Loucy (cell line): ENCODE measurements around the gene RITA1.

ENCODE experiments used
- EZH2phosphoT487 ChIP-seq: fragments of 200-600 bp; IDR thresholded peaks from 2 replicates; pipeline ENCODE4 v1.6.1; 2018; ENCODE audit warnings: antibody characterized with exemption, mild to moderate bottlenecking, moderate library complexity, borderline replicate concordance
- TF ChIP-seq, protein P1 (sequence below): fragments of 200-600 bp; sonication (generic); conservative IDR thresholded peaks from 2 replicates; pipeline ENCODE4 v1.5.1; 2014; ENCODE audit warnings: mild to moderate bottlenecking, antibody characterized with exemption, low read length

DNA sequence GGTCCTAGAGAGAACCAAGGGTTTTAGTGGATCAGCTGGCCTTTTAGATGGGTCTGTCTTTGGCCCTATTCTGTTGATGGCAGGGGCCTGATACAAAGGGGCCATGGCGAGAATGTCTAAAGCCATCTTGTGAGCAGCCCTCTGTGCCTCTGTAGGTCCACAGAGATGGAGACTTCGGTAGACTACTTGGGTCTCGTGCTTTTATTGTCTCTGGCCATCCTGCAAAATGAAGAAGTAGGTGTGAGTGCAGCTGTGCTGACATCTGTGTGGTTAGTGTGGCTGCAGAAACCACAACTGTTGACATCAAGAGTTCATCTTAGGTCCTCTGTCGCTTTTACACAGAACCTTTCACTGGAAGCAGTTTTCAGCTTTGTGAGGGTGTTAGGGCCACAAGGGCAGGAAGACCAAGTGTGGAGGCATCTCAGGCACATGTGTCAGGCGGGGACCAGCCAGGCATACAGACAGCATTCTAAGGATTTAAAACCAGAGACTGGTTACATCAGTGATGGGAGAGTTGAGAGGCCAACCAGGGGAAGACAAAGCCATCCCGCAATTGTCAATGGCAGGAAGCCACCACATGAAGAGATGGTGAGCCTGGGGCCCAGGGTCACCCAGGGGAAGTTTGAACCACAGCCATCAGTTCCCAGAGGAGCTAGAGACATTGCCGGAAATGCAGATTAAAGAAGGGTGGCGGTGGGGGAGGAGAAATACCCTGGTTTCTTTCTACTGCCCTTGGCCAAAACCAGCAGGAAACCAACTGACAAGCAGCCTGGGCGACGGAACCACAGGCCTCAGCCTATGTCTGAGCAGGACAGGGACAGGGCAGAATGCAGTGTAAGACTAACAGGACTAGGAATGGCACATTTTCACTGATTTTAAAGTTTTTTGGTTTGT, 22.8 kb downstream of the RITA1 start:
- TF ChIP-seq, protein P1, sequence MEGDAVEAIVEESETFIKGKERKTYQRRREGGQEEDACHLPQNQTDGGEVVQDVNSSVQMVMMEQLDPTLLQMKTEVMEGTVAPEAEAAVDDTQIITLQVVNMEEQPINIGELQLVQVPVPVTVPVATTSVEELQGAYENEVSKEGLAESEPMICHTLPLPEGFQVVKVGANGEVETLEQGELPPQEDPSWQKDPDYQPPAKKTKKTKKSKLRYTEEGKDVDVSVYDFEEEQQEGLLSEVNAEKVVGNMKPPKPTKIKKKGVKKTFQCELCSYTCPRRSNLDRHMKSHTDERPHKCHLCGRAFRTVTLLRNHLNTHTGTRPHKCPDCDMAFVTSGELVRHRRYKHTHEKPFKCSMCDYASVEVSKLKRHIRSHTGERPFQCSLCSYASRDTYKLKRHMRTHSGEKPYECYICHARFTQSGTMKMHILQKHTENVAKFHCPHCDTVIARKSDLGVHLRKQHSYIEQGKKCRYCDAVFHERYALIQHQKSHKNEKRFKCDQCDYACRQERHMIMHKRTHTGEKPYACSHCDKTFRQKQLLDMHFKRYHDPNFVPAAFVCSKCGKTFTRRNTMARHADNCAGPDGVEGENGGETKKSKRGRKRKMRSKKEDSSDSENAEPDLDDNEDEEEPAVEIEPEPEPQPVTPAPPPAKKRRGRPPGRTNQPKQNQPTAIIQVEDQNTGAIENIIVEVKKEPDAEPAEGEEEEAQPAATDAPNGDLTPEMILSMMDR = no peak
- TF ChIP-seq EZH2phosphoT487 = no peak; the same call in 1 of the 2 replicates
